ENCODE results near the gene FOXL1.

The FOXL1 gene

GRCh38 chr16:86577314-86577971, 906 bp upstream of the FOXL1 start:
- TF ChIP-seq MAX (IDR thresholded peaks at IDR 0.05) (no peak), CREB1 (IDR thresholded peaks at IDR 0.05; ENCODE audit: low read depth) (no peak), TCF12 (IDR thresholded peaks at IDR 0.05; ENCODE audit: low read depth) (no peak), CEBPB (IDR thresholded peaks at IDR 0.05) (no peak), USF1 (IDR thresholded peaks at IDR 0.05) (no peak), NFIC (IDR thresholded peaks at IDR 0.05) (no peak)
- TF ChIP-seq, protein P1, sequence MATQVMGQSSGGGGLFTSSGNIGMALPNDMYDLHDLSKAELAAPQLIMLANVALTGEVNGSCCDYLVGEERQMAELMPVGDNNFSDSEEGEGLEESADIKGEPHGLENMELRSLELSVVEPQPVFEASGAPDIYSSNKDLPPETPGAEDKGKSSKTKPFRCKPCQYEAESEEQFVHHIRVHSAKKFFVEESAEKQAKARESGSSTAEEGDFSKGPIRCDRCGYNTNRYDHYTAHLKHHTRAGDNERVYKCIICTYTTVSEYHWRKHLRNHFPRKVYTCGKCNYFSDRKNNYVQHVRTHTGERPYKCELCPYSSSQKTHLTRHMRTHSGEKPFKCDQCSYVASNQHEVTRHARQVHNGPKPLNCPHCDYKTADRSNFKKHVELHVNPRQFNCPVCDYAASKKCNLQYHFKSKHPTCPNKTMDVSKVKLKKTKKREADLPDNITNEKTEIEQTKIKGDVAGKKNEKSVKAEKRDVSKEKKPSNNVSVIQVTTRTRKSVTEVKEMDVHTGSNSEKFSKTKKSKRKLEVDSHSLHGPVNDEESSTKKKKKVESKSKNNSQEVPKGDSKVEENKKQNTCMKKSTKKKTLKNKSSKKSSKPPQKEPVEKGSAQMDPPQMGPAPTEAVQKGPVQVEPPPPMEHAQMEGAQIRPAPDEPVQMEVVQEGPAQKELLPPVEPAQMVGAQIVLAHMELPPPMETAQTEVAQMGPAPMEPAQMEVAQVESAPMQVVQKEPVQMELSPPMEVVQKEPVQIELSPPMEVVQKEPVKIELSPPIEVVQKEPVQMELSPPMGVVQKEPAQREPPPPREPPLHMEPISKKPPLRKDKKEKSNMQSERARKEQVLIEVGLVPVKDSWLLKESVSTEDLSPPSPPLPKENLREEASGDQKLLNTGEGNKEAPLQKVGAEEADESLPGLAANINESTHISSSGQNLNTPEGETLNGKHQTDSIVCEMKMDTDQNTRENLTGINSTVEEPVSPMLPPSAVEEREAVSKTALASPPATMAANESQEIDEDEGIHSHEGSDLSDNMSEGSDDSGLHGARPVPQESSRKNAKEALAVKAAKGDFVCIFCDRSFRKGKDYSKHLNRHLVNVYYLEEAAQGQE (IDR thresholded peaks at IDR 0.05; ENCODE audit: low read depth): no peak

- no peak for TF ChIP-seq USF1 (IDR thresholded peaks at IDR 0.05)
- TF ChIP-seq TAF1 (IDR thresholded peaks at IDR 0.05; ENCODE audit: low read depth): no peak
- no peak for TF ChIP-seq RAD21 (IDR thresholded peaks at IDR 0.05; ENCODE audit: low read depth)
- no peak for TF ChIP-seq TEAD4 (IDR thresholded peaks at IDR 0.05)
- no peak for TF ChIP-seq CREB1 (IDR thresholded peaks at IDR 0.05; ENCODE audit: low read depth)
- TF ChIP-seq CEBPB (IDR thresholded peaks at IDR 0.05): no peak
- TF ChIP-seq, protein P1 (IDR thresholded peaks at IDR 0.05; ENCODE audit: low read depth): no peak
- TF ChIP-seq EGR1 (IDR thresholded peaks at IDR 0.05): no peak
- TF ChIP-seq YY1 (IDR thresholded peaks at IDR 0.05; ENCODE audit: low read depth): no peak
- no peak for TF ChIP-seq TCF12 (IDR thresholded peaks at IDR 0.05; ENCODE audit: low read depth)
- no peak for TF ChIP-seq MAX (IDR thresholded peaks at IDR 0.05)
- TF ChIP-seq FOXM1 (IDR thresholded peaks at IDR 0.05; ENCODE audit: borderline replicate concordance, low read depth): no peak
Measured at GRCh38 chr16:86578611-86579267, 390 bp downstream of the FOXL1 start.

DNA sequence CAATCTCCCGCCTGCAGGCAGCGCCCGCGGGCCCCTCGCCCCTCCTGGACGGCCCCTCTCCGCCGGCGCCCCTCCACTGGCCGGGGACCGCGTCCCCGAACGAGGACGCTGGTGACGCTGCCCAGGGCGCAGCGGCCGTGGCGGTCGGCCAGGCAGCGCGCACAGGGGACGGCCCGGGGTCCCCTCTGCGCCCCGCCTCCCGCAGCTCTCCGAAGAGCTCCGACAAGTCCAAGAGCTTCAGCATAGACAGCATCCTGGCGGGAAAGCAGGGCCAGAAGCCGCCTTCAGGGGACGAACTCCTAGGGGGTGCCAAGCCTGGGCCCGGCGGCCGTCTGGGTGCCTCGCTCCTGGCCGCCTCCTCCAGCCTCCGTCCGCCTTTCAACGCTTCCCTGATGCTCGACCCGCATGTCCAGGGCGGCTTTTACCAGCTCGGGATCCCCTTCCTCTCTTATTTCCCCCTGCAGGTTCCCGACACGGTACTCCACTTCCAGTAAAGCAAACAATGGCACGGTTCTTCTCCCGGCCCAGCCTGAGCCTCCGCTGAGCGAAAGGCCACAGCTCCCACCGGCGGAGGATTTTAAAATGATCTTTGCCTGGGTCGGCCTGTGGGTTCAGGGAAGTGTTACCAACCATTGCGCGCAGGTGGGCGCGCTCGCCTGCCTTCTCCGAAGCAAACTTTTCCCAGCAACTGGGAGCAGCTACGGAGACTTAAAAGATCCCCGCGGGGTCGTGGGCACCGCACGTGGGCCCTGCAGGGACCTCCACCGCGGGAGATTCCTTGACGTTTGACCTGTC, 1.1 kb downstream of the FOXL1 start:
- TF ChIP-seq CREB1 (IDR thresholded peaks at IDR 0.05; ENCODE audit: low read depth) (no peak), CEBPB (IDR thresholded peaks at IDR 0.05) (no peak), FOXM1 (IDR thresholded peaks at IDR 0.05; ENCODE audit: borderline replicate concordance, low read depth) (no peak), TCF12 (IDR thresholded peaks at IDR 0.05; ENCODE audit: low read depth) (no peak), USF1 (IDR thresholded peaks at IDR 0.05) (no peak), NFIC (IDR thresholded peaks at IDR 0.05) (no peak), ZBTB7A (IDR thresholded peaks at IDR 0.05; ENCODE audit: low read depth) (no peak), RAD21 (IDR thresholded peaks at IDR 0.05; ENCODE audit: low read depth) (no peak), YY1 (IDR thresholded peaks at IDR 0.05; ENCODE audit: low read depth) (no peak), MAX (IDR thresholded peaks at IDR 0.05) (no peak), EP300 (IDR thresholded peaks at IDR 0.05; ENCODE audit: borderline replicate concordance) (no peak), TEAD4 (IDR thresholded peaks at IDR 0.05) (no peak), EGR1 (IDR thresholded peaks at IDR 0.05) (no peak), TAF1 (IDR thresholded peaks at IDR 0.05; ENCODE audit: low read depth) (no peak)
- TF ChIP-seq, protein P1 (IDR thresholded peaks at IDR 0.05; ENCODE audit: low read depth): no peak
